Caco-2 (cell line): ENCODE data around the gene PPP1R37. TPM values are rescaled to one million over a fixed set of nuclear protein-coding genes. Genes with fewer than 3 reads are reported as not detected.

ENCODE experiments used
- BruUV-seq: library from RNA; stranded (reverse); fragments of 400-500 nt; replicated peaks from 2 replicates; lab custom pipeline; 2021; lab: Mats Ljungman, UMichigan
- CTCF ChIA-PET: fragments of 300-600 bp; sonication (Branson Sonifier 250); formaldehyde crosslinking; loops from one replicate; lab custom pipeline; 2022; ENCODE audit warnings: antibody characterized with exemption; lab: Charles Lee
- POLR2A ChIA-PET: fragments of 300-600 bp; sonication (Branson Sonifier 250); formaldehyde crosslinking; loops from one replicate; lab custom pipeline; 2022; ENCODE audit warnings: antibody characterized with exemption; lab: Charles Lee
- DNase-seq, 2 experiments: peaks; one replicate each; pipeline versions ENCODE4 v3.0.0 to v3.0.0-alpha.2; 2020 to 2022
- H3K27me3 ChIP-seq: replicated peaks from 2 replicates; pipeline ENCODE4 v1.6.0; 2011; ENCODE audit warnings: low read length; ENCODE audit not compliant: control insufficient read depth, insufficient read depth
- H3K36me3 ChIP-seq: 2 replicates; pipeline ENCODE4 v1.5.1; 2011; ENCODE audit warnings: low read length; ENCODE audit not compliant: control insufficient read depth, insufficient read depth
- H3K4me1 ChIP-seq: fragments of 250-450 bp; sonication (Bioruptor Pico); 2 replicates; pipeline ENCODE4 v1.5.1; 2020; ENCODE audit warnings: mild to moderate bottlenecking
- H3K4me3 ChIP-seq: 2 replicates; pipeline ENCODE4 v1.5.1; 2011; ENCODE audit warnings: low read depth, mild to moderate bottlenecking, control low read depth, low read length
- H3K9me3 ChIP-seq: fragments of 250-450 bp; sonication (Bioruptor Pico); 2 replicates; pipeline ENCODE4 v1.5.1; 2020; ENCODE audit warnings: mild to moderate bottlenecking, moderate library complexity
- H3K27ac Mint-ChIP-seq: one replicate; pipeline ENCODE4 v1.8.0; 2022; ENCODE audit warnings: mixed read lengths; ENCODE audit not compliant: unreplicated experiment
- H3K27me3 Mint-ChIP-seq: one replicate; pipeline ENCODE4 v1.8.0; 2022; ENCODE audit warnings: mixed read lengths; ENCODE audit not compliant: insufficient read depth, unreplicated experiment
- H3K36me3 Mint-ChIP-seq: one replicate; pipeline ENCODE4 v1.8.0; 2022; ENCODE audit warnings: mild to moderate bottlenecking, mixed read lengths; ENCODE audit not compliant: insufficient read depth, unreplicated experiment
- H3K4me1 Mint-ChIP-seq: one replicate; pipeline ENCODE4 v1.8.0; 2022; ENCODE audit warnings: low read depth, mixed read lengths; ENCODE audit not compliant: unreplicated experiment
- H3K4me3 Mint-ChIP-seq: one replicate; pipeline ENCODE4 v1.8.0; 2022; ENCODE audit warnings: mild to moderate bottlenecking, moderate library complexity, mixed read lengths; ENCODE audit not compliant: unreplicated experiment
- H3K9me3 Mint-ChIP-seq: one replicate; pipeline ENCODE4 v1.8.0; 2022; ENCODE audit warnings: mixed read lengths; ENCODE audit not compliant: unreplicated experiment
- CTCF ChIP-seq, 2 experiments: fragments of 200-600 bp in 1 of 2; IDR thresholded peaks; 1 replicate in 1 of 2; 2 replicates in 1 of 2; pipeline versions ENCODE4 v1.5.1 to v1.8.0; 2011 to 2022; ENCODE audit warnings: antibody characterized with exemption in 1 of 2, control low read depth in 1 of 2, inconsistent platforms in 1 of 2, low read depth in 1 of 2, low read length in 1 of 2, mild to moderate bottlenecking in 1 of 2, moderate library complexity in 1 of 2; ENCODE audit not compliant: insufficient read depth in 1 of 2, severe bottlenecking in 1 of 2, unreplicated experiment in 1 of 2
- intact Hi-C: fragments of 100-400 bp; cut with micrococcal nuclease; formaldehyde crosslinking; loops from one replicate; pipeline ENCODE4 v1.10.0; 2022; ENCODE audit not compliant: unreplicated experiment
- total RNA-seq: library from RNA; stranded (reverse); gene quantifications from 2 replicates; pipeline ENCODE4 v1.2.3, GENCODE V29; 2022

PPP1R37 gene
- total RNA-seq, 1 experiment from 2014 or later = 42.1 TPM

GRCh38 chr19:45101806-45102205, 8.8 kb downstream of the PPP1R37 start:
- Histone ChIP-seq H3K27me3 (no peaks in the 10 kb centered on the region), H3K9me3 (no peaks in the 10 kb centered on the region), H3K4me3 (no peak overlapping the region), H3K4me1 (peaks cover 44% of the 10 kb centered on the region), H3K36me3 (no peaks in the 10 kb centered on the region)
- Mint-ChIP-seq H3K9me3 (no peaks in the 10 kb centered on the region), H3K4me1 (peaks cover 24% of the 10 kb centered on the region), H3K4me3 (no peak overlapping the region), H3K27ac (no peak overlapping the region), H3K27me3 (no peaks in the 10 kb centered on the region), H3K36me3 (no peaks in the 10 kb centered on the region)
- intact Hi-C loops = no loop called here
- no TSS peak for BruUV-seq
- TF ChIP-seq CTCF (IDR thresholded peaks at IDR 0.05; ENCODE audit: insufficient read depth in 1 of 2, low read depth in 1 of 2, low read length in 1 of 2, severe bottlenecking in 1 of 2, unreplicated experiment in 1 of 2) = no peak
- POLR2A ChIA-PET = no interaction called here
- CTCF ChIA-PET = no interaction called here
- no peak for DNase-seq

- no peaks in the 10 kb centered on the region for H3K9me3 Mint-ChIP-seq
- no TSS peak for BruUV-seq
- TF ChIP-seq CTCF (IDR thresholded peaks at IDR 0.05; ENCODE audit: insufficient read depth in 1 of 2, low read depth in 1 of 2, low read length in 1 of 2, severe bottlenecking in 1 of 2, unreplicated experiment in 1 of 2) = no peak
- H3K4me1 Mint-ChIP-seq = peaks cover 21% of the 10 kb centered on the region
- no peaks in the 10 kb centered on the region for H3K36me3 Mint-ChIP-seq
- no peak overlapping the region for H3K4me3 Mint-ChIP-seq
- peaks cover 44% of the 10 kb centered on the region for H3K4me1 ChIP-seq
- H3K27me3 ChIP-seq = no peaks in the 10 kb centered on the region
- ChIA-PET POLR2A (no interaction called here), CTCF (no interaction called here)
- intact Hi-C loops = no loop called here
- H3K27me3 Mint-ChIP-seq = no peaks in the 10 kb centered on the region
- H3K27ac Mint-ChIP-seq = no peak overlapping the region
- H3K4me3 ChIP-seq = no peak overlapping the region
- DNase-seq = no peak
- no peaks in the 10 kb centered on the region for H3K36me3 ChIP-seq
- no peaks in the 10 kb centered on the region for H3K9me3 ChIP-seq
These were observed 9.5 kb downstream of the PPP1R37 start for GRCh38 chr19:45102481-45102880.

GRCh38 chr19:45103156-45103507, 10.2 kb downstream of the PPP1R37 start:
- Histone ChIP-seq H3K9me3 (no peaks in the 10 kb centered on the region), H3K4me3 (no peak overlapping the region), H3K27me3 (no peaks in the 10 kb centered on the region), H3K4me1 (peaks cover 38% of the 10 kb centered on the region), H3K36me3 (no peaks in the 10 kb centered on the region)
- TF ChIP-seq CTCF (IDR thresholded peaks at IDR 0.05; ENCODE audit: insufficient read depth in 1 of 2, low read depth in 1 of 2, low read length in 1 of 2, severe bottlenecking in 1 of 2, unreplicated experiment in 1 of 2) = no peak
- peaks cover 21% of the 10 kb centered on the region for H3K4me1 Mint-ChIP-seq
- no peak overlapping the region for H3K4me3 Mint-ChIP-seq
- H3K27me3 Mint-ChIP-seq = no peaks in the 10 kb centered on the region
- no peaks in the 10 kb centered on the region for H3K36me3 Mint-ChIP-seq
- BruUV-seq = no TSS peak
- DNase-seq = no peak
- intact Hi-C loops = no loop called here
- POLR2A ChIA-PET = no interaction called here
- H3K9me3 Mint-ChIP-seq = no peaks in the 10 kb centered on the region
- H3K27ac Mint-ChIP-seq = peak overlapping the region; percentile 58
- CTCF ChIA-PET = interaction anchor here (0.7 to 1.3 kb wide), 6 partner anchors 10 to 213 kb away, joined by 3 to 8 read pairs (median 4); partner anchors contain the start of genes PPP1R37 and TOMM40
